ENCODE results near the gene CYP3A4.

GRCh38 chr7:99788554-99788953 lies 4.6 kb upstream of the CYP3A4 start:
- TF ChIP-seq ZNF512 (tag; IDR thresholded peaks at IDR 0.05) (no peak), MAFF (IDR thresholded peaks at IDR 0.05; ENCODE audit: low read length) (no peak), NFIC (IDR thresholded peaks at IDR 0.05) (no peak), E2F8 (IDR thresholded peaks at IDR 0.05; ENCODE audit: low read depth, partially characterized antibody) (no peak), ZFP36 (IDR thresholded peaks at IDR 0.05; ENCODE audit: low read depth, low read length, partially characterized antibody) (no peak), ETV6 (IDR thresholded peaks at IDR 0.05; ENCODE audit: borderline replicate concordance in 1 of 2, low read depth in 2 of 2, low read length in 1 of 2) (no peak), ETV6 (CRISPR knock-in tag; IDR thresholded peaks at IDR 0.05; ENCODE audit: borderline replicate concordance) (no peak), POLR2A (conservative IDR thresholded peaks at IDR 0.05) (no peak), NONO (IDR thresholded peaks at IDR 0.05; ENCODE audit: low read depth in 2 of 2, low read length in 1 of 2) (no peak), MYNN (IDR thresholded peaks at IDR 0.05) (no peak), MYNN (CRISPR knock-in tag; IDR thresholded peaks at IDR 0.05) (no peak), ZHX1 (conservative IDR thresholded peaks at IDR 0.05; ENCODE audit: low read length) (no peak), YY1 (IDR thresholded peaks at IDR 0.05; ENCODE audit: borderline replicate concordance in 1 of 3, control insufficient read depth in 1 of 3, extremely low read depth in 1 of 3, insufficient read depth in 3 of 3, insufficient read length in 1 of 3, insufficient replicate concordance in 2 of 3, low read depth in 1 of 3, low read length in 2 of 3) (no peak), PKNOX1 (IDR thresholded peaks at IDR 0.05) (no peak)

All from K562 (cell line).